Uterus (tissue), 4 donors: Measurements from ENCODE around the gene HOXB7. TPM values are rescaled to one million over a fixed set of nuclear protein-coding genes. Genes with fewer than 3 reads are reported as not detected.

Experiments
- DNase-seq, 2 donors: peaks; one replicate each; pipeline ENCODE4 v3.0.0-alpha.2; 2019 to 2020
- H3K27ac ChIP-seq, 2 donors: fragments of 200-600 bp; sonication (generic); 1 replicate in 1 of 2; 2 replicates in 1 of 2; pipeline ENCODE4 v1.5.1; 2016 to 2018
- H3K27me3 ChIP-seq, 2 donors: fragments of 200-600 bp; sonication (generic); one replicate each; pipeline ENCODE4 v1.5.1; 2018 to 2019; ENCODE audit warnings: control low read depth in 1 of 2
- H3K36me3 ChIP-seq, 2 donors: fragments of 200-600 bp; sonication (generic); one replicate each; pipeline ENCODE4 v1.5.1; 2019; ENCODE audit warnings: control low read depth in 1 of 2
- H3K4me1 ChIP-seq, 2 donors: fragments of 200-600 bp; sonication (generic); one replicate each; pipeline ENCODE4 v1.5.1; 2018 to 2019; ENCODE audit warnings: control low read depth in 1 of 2
- H3K4me3 ChIP-seq, 2 donors: fragments of 200-600 bp; sonication (generic); 1 replicate in 1 of 2; 2 replicates in 1 of 2; pipeline ENCODE4 v1.5.1; 2018 to 2019; ENCODE audit warnings: mild to moderate bottlenecking in 1 of 2
- H3K9me3 ChIP-seq, 2 donors: fragments of 200-600 bp; sonication (generic); one replicate each; pipeline ENCODE4 v1.5.1; 2019; ENCODE audit warnings: control low read depth in 1 of 2
- POLR2A ChIP-seq, 2 donors: fragments of 450-650 bp; IDR thresholded peaks; one replicate each; pipeline ENCODE4 v1.6.1; 2016; ENCODE audit warnings: antibody characterized with exemption in 2 of 2, mild to moderate bottlenecking in 1 of 2, moderate library complexity in 1 of 2
- intact Hi-C: fragments of 100-400 bp; cut with DNase I; formaldehyde crosslinking; loops from one replicate; pipeline ENCODE4 v1.15.1; 2023; ENCODE audit warnings: low total_unique reads
- total RNA-seq, 4 donors: library from RNA; depleted of rRNA in 3 of 4; stranded (reverse); fragments of >200 nt in 3 of 4; gene quantifications; one replicate each; pipeline versions ENCODE4 v1.1.0 to v1.2.4, GENCODE V29; 2014 to 2023
- TF ChIP-seq, protein P1 (sequence below), 4 experiments: fragments of 200-600 bp in 2 of 4; fragments of 450-650 bp in 2 of 4; sonication (generic) in 2 of 4; IDR thresholded peaks; one replicate each; pipeline ENCODE4 v1.5.1; 2016 to 2019; ENCODE audit warnings: antibody characterized with exemption in 4 of 4, mild to moderate bottlenecking in 2 of 4, moderate library complexity in 1 of 4
- donor health status: DM: yes; HTN: yes; CAD: no.

The HOXB7 gene
- total RNA-seq, 4 donors from 2014 or later: 1.0 to 6.9 (median 3.5) TPM; not detected in 1

DNA sequence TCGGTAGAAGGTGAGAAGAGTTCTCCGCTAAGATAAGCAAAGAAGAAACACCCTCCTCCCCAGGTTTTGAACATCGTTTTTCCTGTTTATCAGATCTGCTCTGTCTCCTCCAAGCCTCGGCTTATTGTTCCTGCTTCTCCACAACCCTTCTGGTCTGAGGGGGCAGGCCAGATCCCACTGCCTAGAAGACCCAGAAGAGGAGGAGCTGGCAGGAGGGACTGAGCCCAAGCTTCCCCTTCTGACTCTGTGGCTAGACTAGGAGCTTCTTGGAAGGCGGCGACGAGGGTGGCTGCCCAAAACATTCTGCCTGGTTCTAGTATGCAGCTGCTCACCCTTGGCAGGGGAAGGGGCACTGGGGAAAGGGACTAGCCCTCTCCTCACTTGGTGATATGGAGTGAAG lies 12.1 kb downstream of the HOXB7 start:
- intact Hi-C loops: loop anchor here (10.0 kb wide), 1 partner anchor 254 kb away; no protein-coding TSS in a partner anchor

DNA sequence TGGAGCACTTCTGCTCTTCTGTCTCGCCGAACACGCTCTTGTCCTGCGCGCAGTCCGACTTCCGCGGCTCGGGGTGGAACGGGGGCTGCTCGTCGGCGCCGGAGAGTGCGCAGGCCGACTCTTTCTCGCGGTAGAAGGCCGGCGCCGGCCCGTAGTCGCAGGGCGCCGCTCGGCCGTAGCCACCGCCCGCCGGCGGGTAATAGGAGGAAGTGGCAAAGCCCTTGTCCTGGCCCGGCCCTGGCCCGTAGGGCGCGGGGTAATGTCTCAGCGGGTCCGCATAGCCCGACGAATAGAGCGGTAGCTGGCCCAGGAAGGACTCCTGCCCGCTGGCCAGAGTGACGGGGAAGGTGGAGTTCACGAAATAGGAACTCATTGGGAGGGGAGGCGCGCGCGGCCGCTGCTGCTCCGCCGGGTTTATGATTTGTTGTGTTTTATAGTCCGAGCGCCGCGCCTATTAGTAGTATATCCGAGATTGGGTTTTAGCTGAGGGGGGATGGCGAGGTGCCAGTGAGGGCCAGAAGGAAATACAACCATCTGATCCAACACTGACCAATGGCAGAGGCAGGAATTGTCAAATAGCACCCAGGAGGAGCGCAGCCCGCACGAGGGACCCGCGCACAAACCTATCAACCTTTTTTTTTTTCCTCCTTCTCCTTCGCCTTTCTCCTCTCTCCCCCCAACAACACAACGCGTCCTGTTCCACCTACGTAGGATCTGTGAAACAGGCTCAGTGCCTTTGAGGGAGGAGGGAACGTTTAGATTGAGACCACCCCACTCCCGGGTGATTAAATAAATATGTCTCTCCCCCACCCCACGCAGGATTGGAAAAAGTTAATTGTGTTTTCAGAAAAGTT lies 12.8 kb downstream of the HOXB7 start:
- TF ChIP-seq, protein P1, sequence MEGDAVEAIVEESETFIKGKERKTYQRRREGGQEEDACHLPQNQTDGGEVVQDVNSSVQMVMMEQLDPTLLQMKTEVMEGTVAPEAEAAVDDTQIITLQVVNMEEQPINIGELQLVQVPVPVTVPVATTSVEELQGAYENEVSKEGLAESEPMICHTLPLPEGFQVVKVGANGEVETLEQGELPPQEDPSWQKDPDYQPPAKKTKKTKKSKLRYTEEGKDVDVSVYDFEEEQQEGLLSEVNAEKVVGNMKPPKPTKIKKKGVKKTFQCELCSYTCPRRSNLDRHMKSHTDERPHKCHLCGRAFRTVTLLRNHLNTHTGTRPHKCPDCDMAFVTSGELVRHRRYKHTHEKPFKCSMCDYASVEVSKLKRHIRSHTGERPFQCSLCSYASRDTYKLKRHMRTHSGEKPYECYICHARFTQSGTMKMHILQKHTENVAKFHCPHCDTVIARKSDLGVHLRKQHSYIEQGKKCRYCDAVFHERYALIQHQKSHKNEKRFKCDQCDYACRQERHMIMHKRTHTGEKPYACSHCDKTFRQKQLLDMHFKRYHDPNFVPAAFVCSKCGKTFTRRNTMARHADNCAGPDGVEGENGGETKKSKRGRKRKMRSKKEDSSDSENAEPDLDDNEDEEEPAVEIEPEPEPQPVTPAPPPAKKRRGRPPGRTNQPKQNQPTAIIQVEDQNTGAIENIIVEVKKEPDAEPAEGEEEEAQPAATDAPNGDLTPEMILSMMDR (IDR thresholded peaks at IDR 0.05): no peak
- TF ChIP-seq POLR2A (IDR thresholded peaks at IDR 0.05): peak in 1 of 2 donors; percentile 46
- H3K9me3 ChIP-seq: no peaks in the 10 kb centered on the region
- H3K36me3 ChIP-seq: no peaks in the 10 kb centered on the region
- H3K27me3 ChIP-seq: peaks cover 9 to 71% of the 10 kb centered on the region in 2 donors
- H3K27ac ChIP-seq: peak overlapping the region; percentile 44 to 50
- peak overlapping the region; percentile 35 to 39 for H3K4me3 ChIP-seq
- H3K4me1 ChIP-seq: peaks cover 0 to 7% of the 10 kb centered on the region in 2 donors
- intact Hi-C loops: loop anchor here (10.0 kb wide), 1 partner anchor 253 kb away; no protein-coding TSS in a partner anchor
- DNase-seq: peak; percentile 51 to 56

More for the DNA sequence above, 12.1 kb downstream of the HOXB7 start:
- no peaks in the 10 kb centered on the region for H3K36me3 ChIP-seq
- H3K9me3 ChIP-seq: no peaks in the 10 kb centered on the region
- H3K4me1 ChIP-seq: peaks cover 0 to 7% of the 10 kb centered on the region in 2 donors
- no peak overlapping the region for H3K4me3 ChIP-seq
- peaks cover 9 to 71% of the 10 kb centered on the region in 2 donors for H3K27me3 ChIP-seq
- no peak for TF ChIP-seq POLR2A (IDR thresholded peaks at IDR 0.05)
- TF ChIP-seq, protein P1 (IDR thresholded peaks at IDR 0.05): no peak
- DNase-seq: no peak
- no peak overlapping the region for H3K27ac ChIP-seq

DNA sequence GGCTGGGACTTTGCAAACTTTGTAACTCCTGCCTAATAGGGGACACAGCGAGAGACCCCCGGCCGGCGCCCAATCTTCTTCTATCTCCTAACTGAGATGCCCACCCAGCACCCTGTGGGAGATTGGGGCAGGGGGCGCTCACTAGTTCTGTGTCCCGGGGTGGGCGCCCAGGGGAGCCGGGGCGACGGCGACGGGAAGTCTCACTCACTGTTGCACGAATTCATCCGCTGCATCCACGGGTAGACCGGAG lies 13.4 kb downstream of the HOXB7 start:
- intact Hi-C loops: loop anchor here (10.0 kb wide), 1 partner anchor 253 kb away; no protein-coding TSS in a partner anchor
- Histone ChIP-seq H3K27me3 (peaks cover 9 to 71% of the 10 kb centered on the region in 2 donors), H3K9me3 (no peaks in the 10 kb centered on the region), H3K36me3 (no peaks in the 10 kb centered on the region), H3K27ac (peak overlapping the region; percentile 44 to 50), H3K4me1 (peaks cover 0 to 7% of the 10 kb centered on the region in 2 donors), H3K4me3 (peak overlapping the region; percentile 35 to 39)
- no peak for TF ChIP-seq POLR2A (IDR thresholded peaks at IDR 0.05)
- TF ChIP-seq, protein P1 (IDR thresholded peaks at IDR 0.05): no peak
- no peak for DNase-seq

DNA sequence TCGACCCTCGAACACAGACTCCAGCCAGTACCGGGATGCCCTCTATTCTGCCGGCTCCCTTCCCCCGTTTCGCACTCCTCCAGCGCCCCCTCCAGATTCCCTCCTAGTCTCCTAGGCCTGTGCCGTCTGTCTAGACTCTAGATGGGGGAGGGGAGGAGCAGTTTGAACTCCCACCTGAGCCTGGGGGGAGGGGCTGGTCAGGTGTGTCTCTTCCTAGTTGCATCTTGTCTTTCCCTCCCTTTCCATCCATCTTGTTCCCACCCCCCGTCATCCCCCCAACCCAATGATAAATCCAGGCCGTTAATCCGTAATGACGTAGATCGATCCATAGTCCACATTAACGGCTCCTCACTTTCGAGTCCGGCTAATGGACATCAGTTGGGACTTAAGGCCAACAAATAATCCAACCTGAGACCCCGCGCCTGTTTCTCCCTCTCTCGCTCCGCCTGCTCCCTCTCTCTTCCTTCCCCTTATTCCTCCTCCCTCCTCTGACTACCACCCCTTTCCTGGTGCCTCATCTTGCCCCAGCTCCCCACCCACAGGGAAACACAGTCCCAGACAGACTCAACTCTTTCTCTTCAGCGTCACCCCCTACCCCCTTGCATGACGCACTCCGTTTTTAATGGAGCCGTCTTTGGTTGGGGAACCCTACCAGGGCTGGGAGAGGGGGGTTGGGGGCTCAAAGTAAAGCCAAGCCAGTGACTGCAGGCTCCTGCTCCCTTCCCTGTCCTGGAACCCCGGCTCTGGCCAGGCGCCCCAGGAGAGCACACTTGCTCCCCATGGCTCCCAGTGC lies 13.9 kb downstream of the HOXB7 start:
- no peak for DNase-seq
- Histone ChIP-seq H3K4me1 (peaks cover 0 to 7% of the 10 kb centered on the region in 2 donors), H3K27ac (peak overlapping the region in 1 of 2 donors; percentile 44), H3K36me3 (no peaks in the 10 kb centered on the region), H3K27me3 (peaks cover 9 to 71% of the 10 kb centered on the region in 2 donors), H3K9me3 (no peaks in the 10 kb centered on the region), H3K4me3 (peak overlapping the region in 1 of 2 donors; percentile 35)
- intact Hi-C loops: loop anchor here (10.0 kb wide), 1 partner anchor 252 kb away; no protein-coding TSS in a partner anchor
- TF ChIP-seq, protein P1 (IDR thresholded peaks at IDR 0.05): no peak
- no peak for TF ChIP-seq POLR2A (IDR thresholded peaks at IDR 0.05)
